HG03342 (cell line): ENCODE measurements around the gene LCE2C.

Experiments used
- ATAC-seq: cut with Tn5 transposase; IDR thresholded peaks from one replicate; pipeline ENCODE4 v1.9.1; 2021; ENCODE audit warnings: mild to moderate bottlenecking, moderate library complexity; ENCODE audit not compliant: unreplicated experiment

Gene LCE2C

DNA sequence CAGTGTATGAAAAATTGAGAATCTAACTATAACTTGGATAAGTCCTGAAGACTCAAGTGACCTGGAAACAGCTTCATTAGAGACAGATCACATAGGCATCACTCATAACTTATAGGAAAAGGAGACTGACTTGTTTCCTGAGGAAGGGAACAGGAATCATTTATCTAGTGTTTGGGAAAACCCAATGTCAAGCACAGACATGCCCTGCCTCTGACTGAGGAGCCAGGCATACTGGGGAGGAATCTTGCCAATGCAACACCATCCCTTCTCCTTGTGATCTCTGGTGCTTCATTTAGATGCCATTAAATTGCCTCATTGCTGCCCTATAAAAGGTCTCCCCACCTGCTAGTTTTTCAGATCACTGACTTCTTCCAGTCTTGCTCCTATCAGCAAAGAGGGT lies 43.2 kb downstream of the LCE2C start:
- no peak for ATAC-seq

DNA sequence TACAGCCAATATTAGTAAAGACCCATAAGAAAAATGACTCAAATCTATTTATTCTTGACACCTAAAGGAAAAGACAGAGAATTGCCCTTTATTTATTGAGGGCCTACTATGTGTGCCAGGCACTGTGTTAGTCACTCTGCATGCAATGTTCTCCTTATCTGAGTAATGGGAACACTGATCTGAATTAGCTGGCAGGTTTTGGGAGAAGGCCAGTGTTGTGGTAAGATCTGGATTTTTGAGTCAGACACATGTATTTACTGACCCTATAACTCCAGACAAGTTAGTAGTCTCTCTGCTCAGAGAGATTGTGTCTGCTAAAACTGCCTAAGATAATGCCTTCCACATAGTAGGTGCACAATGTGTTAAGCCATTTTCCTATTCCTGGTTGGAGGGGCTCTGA lies 50.2 kb downstream of the LCE2C start:
- no peak for ATAC-seq
